Adrenal gland (tissue), 12 donors: ENCODE results near the gene TIA1. TPM values are rescaled to one million over a fixed set of nuclear protein-coding genes. Genes with fewer than 3 reads are reported as not detected.
"Not testable (repeated sequence)": the region's sequence is repeated elsewhere in the genome, so short reads cannot be mapped to it uniquely, and the experiment has no call there.

Source experiments
- DNase-seq, 7 donors: peaks; one replicate each; pipeline ENCODE4 v3.0.0-alpha.2; 2019 to 2020
- H3K27ac ChIP-seq, 5 donors: fragments of 200-600 bp; sonication (generic) in 4 of 5; 1 replicate in 3 of 5; 2 replicates in 2 of 5; pipeline versions ENCODE4 v1.5.1 to v1.8.0; 2016 to 2020; ENCODE audit warnings: mild to moderate bottlenecking in 1 of 5
- H3K27me3 ChIP-seq: fragments of 200-600 bp; 2 replicates; pipeline ENCODE4 v1.8.0; 2021
- H3K36me3 ChIP-seq, 2 donors: fragments of 200-600 bp; replicated peaks in 1 of 2; 1 replicate in 1 of 2; 2 replicates in 1 of 2; pipeline versions ENCODE4 v1.5.1 to v1.8.0; 2018 to 2022
- H3K4me1 ChIP-seq, 2 donors: fragments of 200-600 bp; replicated peaks in 1 of 2; 1 replicate in 1 of 2; 2 replicates in 1 of 2; pipeline versions ENCODE4 v1.5.1 to v1.8.0; 2018 to 2021
- H3K4me3 ChIP-seq, 4 donors: fragments of 200-600 bp; sonication (generic) in 3 of 4; one replicate each; pipeline ENCODE4 v1.5.1; 2016 to 2018
- H3K9me3 ChIP-seq, 3 donors: fragments of 200-600 bp; sonication (generic) in 1 of 3; replicated peaks in 1 of 3; 1 replicate in 2 of 3; 2 replicates in 1 of 3; pipeline versions ENCODE4 v1.5.1 to v1.8.0; 2016 to 2021
- CTCF ChIP-seq, 6 experiments: fragments of 450-650 bp in 4 of 6; fragments of 200-600 bp in 2 of 6; sonication (generic) in 1 of 6; IDR thresholded peaks; 1 replicate in 5 of 6; 2 replicates in 1 of 6; pipeline versions ENCODE4 v1.5.1 to v1.8.0; 2016 to 2021; ENCODE audit warnings: antibody characterized with exemption in 6 of 6, mild to moderate bottlenecking in 2 of 6, moderate library complexity in 1 of 6
- POLR2A ChIP-seq, 2 donors: fragments of 450-650 bp; IDR thresholded peaks; one replicate each; pipeline ENCODE4 v1.6.1; 2017; ENCODE audit warnings: antibody characterized with exemption in 2 of 2, mild to moderate bottlenecking in 2 of 2, moderate library complexity in 1 of 2
- WGBS, 4 donors: extraction: QIAGEN DNeasy Blood & Tissue Kit in 2 of 4; methylation state at CpG; one replicate each; pipeline versions ENCODE4 v1.1.5 to v1.1.7; 2013 to 2017; 5-methylcytosine and 5-hydroxymethylcytosine counted together
- intact Hi-C, 2 donors: fragments of 100-400 bp; cut with DNase I; formaldehyde crosslinking; loops; one replicate each; pipeline versions ENCODE4 v1.14.1 to v1.15.0; 2022 to 2023
- polyA plus RNA-seq, 3 donors: library from polyadenylated mRNA; stranded (reverse); fragments of 200-250 nt in 2 of 3; fragments of 350-450 nt in 1 of 3; fragmentation: Illumina TruSeq in 1 of 3; extraction: RNeasy Lipid Tissue Mini Kit (QIAGEN cat#74804) in 1 of 3; gene quantifications; one replicate each; pipeline ENCODE4 v1.2.3, GENCODE V29; 2013 to 2014
- total RNA-seq, 9 donors: library from RNA; depleted of rRNA in 4 of 9; stranded (reverse); fragments of >200 nt in 4 of 9; fragments of 120-200 nt in 1 of 9; fragmentation: NEBNext Ultra II Directional in 1 of 9; extraction: Animal tissue kit (Norgen Biotek cat#: 25700) in 1 of 9; gene quantifications; one replicate each; pipeline versions ENCODE4 v1.1.0 to v1.2.4, GENCODE V29; 2013 to 2023
- donor health status: healthy with polysubstance abuse.
- donor health status: Bipolar disorder and iron deficiency.
- donor health status: DM: yes; HTN: yes; CAD: no.
- donor health status: DM: no; HTN: no; CAD: no.
- donor health status: DM: no; HTN: no; CAD: no.
- donor health status: DM: yes; HTN: yes; CAD: no.

TIA1 gene
- total and polyA plus RNA-seq, 12 donors: 25.9 to 181 (median 87.2) TPM

- WGBS, 4 donors: 75 to 81% (median 79%) methylated on average over 5 of the region's 5 CpGs
Observed at GRCh38 chr2:70188460-70188859, 60.0 kb downstream of the TIA1 start.

GRCh38 chr2:70187170-70187569 is 61.3 kb downstream of the TIA1 start:
- H3K4me1 ChIP-seq, intact Hi-C loops, H3K9me3 ChIP-seq, H3K27ac ChIP-seq, H3K27me3 ChIP-seq, H3K4me3 ChIP-seq, H3K36me3 ChIP-seq: not testable (repeated sequence)
- 92 to 93% (median 92%) methylated on average over 9 of the region's 9 CpGs for WGBS, 4 donors
- DNase-seq: peak in 1 of 7 donors; percentile 28

More at GRCh38 chr2:70188460-70188859, 60.0 kb downstream of the TIA1 start:
- H3K4me3 ChIP-seq: no peak overlapping the region
- TF ChIP-seq CTCF (IDR thresholded peaks at IDR 0.05): no peak
- TF ChIP-seq POLR2A (IDR thresholded peaks at IDR 0.05): no peak
- H3K4me1 ChIP-seq: peaks cover 0 to 10% of the 10 kb centered on the region in 2 donors
- no peak overlapping the region for H3K27ac ChIP-seq
- DNase-seq: no peak
- H3K9me3 ChIP-seq: no peaks in the 10 kb centered on the region
- no peaks in the 10 kb centered on the region for H3K36me3 ChIP-seq
- H3K27me3 ChIP-seq: no peaks in the 10 kb centered on the region
- intact Hi-C loops: no loop called here

- Histone ChIP-seq H3K36me3 (peaks cover 0 to 27% of the 10 kb centered on the region in 2 donors), H3K27ac (no peak overlapping the region), H3K4me1 (no peaks in the 10 kb centered on the region), H3K4me3 (no peak overlapping the region), H3K9me3 (no peaks in the 10 kb centered on the region), H3K27me3 (no peaks in the 10 kb centered on the region)
- DNase-seq: no peak
- TF ChIP-seq POLR2A (IDR thresholded peaks at IDR 0.05) (no peak), CTCF (IDR thresholded peaks at IDR 0.05) (no peak)
- WGBS, 4 donors: 88 to 93% (median 91%) methylated on average over 4 of the region's 4 CpGs
- intact Hi-C loops: no loop called here
Observed at GRCh38 chr2:70182689-70183088, 65.7 kb downstream of the TIA1 start.

GRCh38 chr2:70181363-70181956 is 67.0 kb downstream of the TIA1 start:
- H3K4me1 ChIP-seq: no peaks in the 10 kb centered on the region
- H3K27ac ChIP-seq: no peak overlapping the region
- 85 to 93% (median 92%) methylated on average over 6 to 16 of the region's 16 CpGs for WGBS, 4 donors
- H3K27me3 ChIP-seq: no peaks in the 10 kb centered on the region
- no peak overlapping the region for H3K4me3 ChIP-seq
- no peaks in the 10 kb centered on the region for H3K9me3 ChIP-seq
- TF ChIP-seq POLR2A (IDR thresholded peaks at IDR 0.05): no peak
- TF ChIP-seq CTCF (IDR thresholded peaks at IDR 0.05): no peak
- intact Hi-C loops: no loop called here
- peaks cover 0 to 38% of the 10 kb centered on the region in 2 donors for H3K36me3 ChIP-seq
- no peak for DNase-seq

- H3K4me3 ChIP-seq: no peak overlapping the region
- H3K27ac ChIP-seq: no peak overlapping the region
- WGBS, 4 donors: 79 to 86% (median 81%) methylated on average over 8 of the region's 8 CpGs
- no peaks in the 10 kb centered on the region for H3K4me1 ChIP-seq
- H3K9me3 ChIP-seq: no peaks in the 10 kb centered on the region
- TF ChIP-seq CTCF (IDR thresholded peaks at IDR 0.05) (no peak), POLR2A (IDR thresholded peaks at IDR 0.05) (no peak)
- DNase-seq: peak in 2 of 7 donors; percentile 22 to 33
- intact Hi-C loops: no loop called here
- H3K27me3 ChIP-seq: no peaks in the 10 kb centered on the region
- H3K36me3 ChIP-seq: peaks cover 0 to 60% of the 10 kb centered on the region in 2 donors
Observed at GRCh38 chr2:70173520-70173919, 74.9 kb downstream of the TIA1 start.

- H3K4me1 ChIP-seq, DNase-seq, H3K4me3 ChIP-seq, H3K27ac ChIP-seq, H3K27me3 ChIP-seq, H3K9me3 ChIP-seq, intact Hi-C loops: not testable (repeated sequence)
- H3K36me3 ChIP-seq: peaks cover 0 to 50% of the 10 kb centered on the region in 2 donors
- 97 to 99% (median 98%) methylated on average over 10 to 11 of the region's 11 CpGs for WGBS, 4 donors
Observed at GRCh38 chr2:70169654-70170245, 78.7 kb downstream of the TIA1 start.
